Mesendoderm (in vitro differentiated cells): Measurements from ENCODE around the gene S100A6.

Experiments
- DNase-seq: peaks from one replicate; pipeline ENCODE4 v3.0.0; 2013
- H2AK5ac ChIP-seq: 2 replicates; pipeline ENCODE4 v1.6.1; 2013; ENCODE audit warnings: low read length, inconsistent platforms
- H2BK120ac ChIP-seq: 2 replicates; pipeline ENCODE4 v1.6.1; 2013; ENCODE audit warnings: low read depth, mild to moderate bottlenecking, low read length, moderate library complexity, mixed read lengths
- H2BK15ac ChIP-seq: replicated peaks from 2 replicates; pipeline ENCODE4 v1.6.1; 2013; ENCODE audit warnings: low read depth, mild to moderate bottlenecking, moderate library complexity
- H2BK5ac ChIP-seq: 2 replicates; pipeline ENCODE4 v1.6.1; 2013; ENCODE audit warnings: low read length, inconsistent platforms
- H3K18ac ChIP-seq: 2 replicates; pipeline ENCODE4 v1.6.1; 2013; ENCODE audit warnings: mild to moderate bottlenecking, low read length, mixed read lengths
- H3K23ac ChIP-seq: one replicate; pipeline ENCODE4 v1.6.1; 2013; ENCODE audit warnings: low read length
- H3K27ac ChIP-seq: 2 replicates; pipeline ENCODE4 v1.5.1; 2013; ENCODE audit warnings: low read depth, mild to moderate bottlenecking, inconsistent platforms, low read length, moderate library complexity
- H3K27me3 ChIP-seq: 2 replicates; pipeline ENCODE4 v1.6.1; 2013; ENCODE audit warnings: low read length, control low read depth, mild to moderate bottlenecking, inconsistent platforms; ENCODE audit not compliant: insufficient read depth, poor library complexity
- H3K36me3 ChIP-seq: 2 replicates; pipeline ENCODE4 v1.6.1; 2013; ENCODE audit warnings: low read length, inconsistent platforms; ENCODE audit not compliant: control insufficient read depth, insufficient read depth
- H3K4ac ChIP-seq: one replicate; pipeline ENCODE4 v1.6.1; 2013; ENCODE audit warnings: low read depth, mild to moderate bottlenecking, low read length, moderate library complexity
- H3K4me1 ChIP-seq: 2 replicates; pipeline ENCODE4 v1.6.1; 2013; ENCODE audit warnings: low read depth, low read length, inconsistent platforms; ENCODE audit not compliant: control insufficient read depth
- H3K4me2 ChIP-seq: 2 replicates; pipeline ENCODE4 v1.6.1; 2013; ENCODE audit warnings: low read length
- H3K4me3 ChIP-seq: 2 replicates; pipeline ENCODE4 v1.5.1; 2013; ENCODE audit warnings: mild to moderate bottlenecking, low read length
- H3K56ac ChIP-seq: one replicate; pipeline ENCODE4 v1.6.1; 2013; ENCODE audit warnings: low read length
- H3K79me1 ChIP-seq: 2 replicates; pipeline ENCODE4 v1.6.1; 2013; ENCODE audit warnings: low read length, inconsistent platforms
- H3K79me2 ChIP-seq: 2 replicates; pipeline ENCODE4 v1.6.1; 2013; ENCODE audit warnings: mild to moderate bottlenecking, low read length; ENCODE audit not compliant: control insufficient read depth, insufficient read depth
- H3K9ac ChIP-seq: 2 replicates; pipeline ENCODE4 v1.6.1; 2013; ENCODE audit warnings: low read length, inconsistent platforms
- H4K5ac ChIP-seq: one replicate; pipeline ENCODE4 v1.6.1; 2013; ENCODE audit warnings: low read length
- H4K8ac ChIP-seq: one replicate; pipeline ENCODE4 v1.6.1; 2013; ENCODE audit warnings: low read depth, mild to moderate bottlenecking, control low read depth, low read length, moderate library complexity
- WGBS: extraction: QIAGEN DNeasy Blood & Tissue Kit; methylation state at CpG from one replicate; pipeline ENCODE4 v1.1.7; 2013; ENCODE audit warnings: low lambda C conversion rate, missing lambda C conversion rate; ENCODE audit not compliant: insufficient coverage; ENCODE audit errors: extremely low coverage; 5-methylcytosine and 5-hydroxymethylcytosine counted together

S100A6 gene

GRCh38 chr1:153536012-153536670, 350 bp upstream of the S100A6 start:
- Histone ChIP-seq H3K79me2 (no peaks in the 10 kb centered on the region), H4K5ac (no peak overlapping the region), H2BK5ac (no peak overlapping the region), H2BK120ac (no peak overlapping the region), H3K4me3 (no peak overlapping the region), H3K4me1 (peaks cover 2% of the 10 kb centered on the region), H3K23ac (peak overlapping the region; percentile 90), H4K8ac (no peak overlapping the region), H3K27me3 (no peaks in the 10 kb centered on the region), H3K4me2 (peak overlapping the region; percentile 14), H2AK5ac (no peak overlapping the region), H3K36me3 (no peaks in the 10 kb centered on the region), H3K56ac (peak overlapping the region; percentile 85), H3K4ac (no peak overlapping the region), H2BK15ac (no peak overlapping the region), H3K9ac (peak overlapping the region; percentile 52), H3K18ac (no peak overlapping the region), H3K79me1 (no peaks in the 10 kb centered on the region), H3K27ac (no peak overlapping the region)
- no peak for DNase-seq
- no CpG with 5 or more reads among the region's 38 CpGs for WGBS

- H3K56ac ChIP-seq = peak overlapping the region; percentile 35
- H4K8ac ChIP-seq = no peak overlapping the region
- no peak overlapping the region for H4K5ac ChIP-seq
- no peak overlapping the region for H2BK5ac ChIP-seq
- H3K79me2 ChIP-seq = no peaks in the 10 kb centered on the region
- WGBS = no CpG with 5 or more reads among the region's 3 CpGs
- H3K36me3 ChIP-seq = no peaks in the 10 kb centered on the region
- no peak overlapping the region for H2BK120ac ChIP-seq
- H2BK15ac ChIP-seq = no peak overlapping the region
- no peak overlapping the region for H3K23ac ChIP-seq
- H3K27me3 ChIP-seq = no peaks in the 10 kb centered on the region
- no peak overlapping the region for H3K18ac ChIP-seq
- H3K4me1 ChIP-seq = peaks cover 2% of the 10 kb centered on the region
- H3K79me1 ChIP-seq = no peaks in the 10 kb centered on the region
- no peak overlapping the region for H2AK5ac ChIP-seq
- H3K4me2 ChIP-seq = no peak overlapping the region
- no peak overlapping the region for H3K4ac ChIP-seq
- H3K9ac ChIP-seq = no peak overlapping the region
- H3K4me3 ChIP-seq = no peak overlapping the region
- no peak overlapping the region for H3K27ac ChIP-seq
- no peak for DNase-seq
Observed at GRCh38 chr1:153534925-153535241, 908 bp downstream of the S100A6 start.

GRCh38 chr1:153534226-153534924, 1.4 kb downstream of the S100A6 start:
- no peak overlapping the region for H2AK5ac ChIP-seq
- H4K8ac ChIP-seq = no peak overlapping the region
- no peak overlapping the region for H3K4ac ChIP-seq
- no peak for DNase-seq
- H3K4me2 ChIP-seq = no peak overlapping the region
- H3K79me2 ChIP-seq = no peaks in the 10 kb centered on the region
- no peak overlapping the region for H3K56ac ChIP-seq
- no CpG with 5 or more reads among the region's 7 CpGs for WGBS
- H4K5ac ChIP-seq = no peak overlapping the region
- H2BK120ac ChIP-seq = no peak overlapping the region
- peaks cover 2% of the 10 kb centered on the region for H3K4me1 ChIP-seq
- no peaks in the 10 kb centered on the region for H3K36me3 ChIP-seq
- H3K9ac ChIP-seq = no peak overlapping the region
- H3K27ac ChIP-seq = no peak overlapping the region
- no peaks in the 10 kb centered on the region for H3K27me3 ChIP-seq
- H2BK15ac ChIP-seq = no peak overlapping the region
- no peak overlapping the region for H2BK5ac ChIP-seq
- no peaks in the 10 kb centered on the region for H3K79me1 ChIP-seq
- no peak overlapping the region for H3K18ac ChIP-seq
- no peak overlapping the region for H3K23ac ChIP-seq
- H3K4me3 ChIP-seq = no peak overlapping the region

GRCh38 chr1:153533689-153534201, 2.0 kb downstream of the S100A6 start:
- no peaks in the 10 kb centered on the region for H3K79me1 ChIP-seq
- H3K4me2 ChIP-seq = no peak overlapping the region
- H2BK15ac ChIP-seq = no peak overlapping the region
- no peak overlapping the region for H3K27ac ChIP-seq
- no peaks in the 10 kb centered on the region for H3K36me3 ChIP-seq
- H2AK5ac ChIP-seq = no peak overlapping the region
- DNase-seq = no peak
- no peak overlapping the region for H3K23ac ChIP-seq
- WGBS = no CpG with 5 or more reads among the region's 13 CpGs
- H3K4me1 ChIP-seq = peaks cover 2% of the 10 kb centered on the region
- H3K79me2 ChIP-seq = no peaks in the 10 kb centered on the region
- peak overlapping the region; percentile 61 for H3K56ac ChIP-seq
- no peak overlapping the region for H2BK5ac ChIP-seq
- H3K9ac ChIP-seq = peak overlapping the region; percentile 20
- H3K4ac ChIP-seq = no peak overlapping the region
- no peaks in the 10 kb centered on the region for H3K27me3 ChIP-seq
- H3K18ac ChIP-seq = no peak overlapping the region
- H3K4me3 ChIP-seq = no peak overlapping the region
- no peak overlapping the region for H4K5ac ChIP-seq
- no peak overlapping the region for H4K8ac ChIP-seq
- H2BK120ac ChIP-seq = no peak overlapping the region

GRCh38 chr1:153532769-153533599, 2.8 kb downstream of the S100A6 start:
- no peak overlapping the region for H3K27ac ChIP-seq

More at GRCh38 chr1:153532769-153533599, 2.8 kb downstream of the S100A6 start:
- Histone ChIP-seq H3K56ac (peak overlapping the region; percentile 72), H3K36me3 (no peaks in the 10 kb centered on the region), H3K4ac (no peak overlapping the region), H3K4me2 (peak overlapping the region; percentile 17), H2AK5ac (no peak overlapping the region), H3K9ac (peak overlapping the region; percentile 39), H3K4me3 (no peak overlapping the region), H4K5ac (no peak overlapping the region), H3K18ac (peak overlapping the region; percentile 3), H3K27me3 (no peaks in the 10 kb centered on the region), H3K4me1 (peaks cover under 1% of the 10 kb centered on the region), H2BK15ac (no peak overlapping the region), H2BK5ac (no peak overlapping the region), H4K8ac (no peak overlapping the region), H2BK120ac (no peak overlapping the region), H3K79me2 (no peaks in the 10 kb centered on the region), H3K79me1 (no peaks in the 10 kb centered on the region), H3K23ac (no peak overlapping the region)
- DNase-seq = peak; percentile 94
- no CpG with 5 or more reads among the region's 34 CpGs for WGBS
